NK-92 treated with Interleukin-12 subunit alpha and Interleukin-12 subunit beta, amount 100 ng/mL, for 24 hours (cell line): ENCODE measurements around the gene ADAMTSL3.

ENCODE experiments used
- DNase-seq: peaks from one replicate; lab custom pipeline; 2025; lab: John Stamatoyannopoulos, UW

The ADAMTSL3 gene

GRCh38 chr15:83653639-83654378, at the start of gene ADAMTSL3:
Gene ADAMTSL3, plus strand, starts transcription at chr15:83654123. Its CDS starts 1,639 bp downstream, at chr15:83655762.
- DNase-seq = no peak

DNA sequence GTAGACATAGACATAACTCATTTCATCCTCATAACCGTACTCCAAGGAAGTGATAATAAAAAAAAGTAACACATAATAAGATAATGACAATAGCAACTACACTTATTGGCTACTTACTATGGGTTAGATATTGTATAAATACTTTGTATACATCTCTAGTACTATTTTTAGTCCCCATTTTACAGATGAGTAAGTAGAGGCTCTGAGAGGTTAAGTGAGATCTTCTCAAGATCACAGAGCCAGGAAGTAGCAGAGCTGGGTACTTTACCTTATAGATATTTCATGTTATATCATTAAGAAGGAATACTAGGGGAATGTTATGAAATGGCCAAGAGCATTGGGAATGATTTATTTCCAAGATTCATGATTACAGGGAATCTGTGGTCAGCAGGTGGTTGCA, 49.4 kb upstream of the ADAMTSL3 start:
- no peak for DNase-seq

- no peak for DNase-seq
Observed at GRCh38 chr15:83605111-83605945, 48.6 kb upstream of the ADAMTSL3 start.

- no peak for DNase-seq
Observed at GRCh38 chr15:83610132-83610531, 43.8 kb upstream of the ADAMTSL3 start.

GRCh38 chr15:83610901-83611685, 42.8 kb upstream of the ADAMTSL3 start:
- no peak for DNase-seq

DNA sequence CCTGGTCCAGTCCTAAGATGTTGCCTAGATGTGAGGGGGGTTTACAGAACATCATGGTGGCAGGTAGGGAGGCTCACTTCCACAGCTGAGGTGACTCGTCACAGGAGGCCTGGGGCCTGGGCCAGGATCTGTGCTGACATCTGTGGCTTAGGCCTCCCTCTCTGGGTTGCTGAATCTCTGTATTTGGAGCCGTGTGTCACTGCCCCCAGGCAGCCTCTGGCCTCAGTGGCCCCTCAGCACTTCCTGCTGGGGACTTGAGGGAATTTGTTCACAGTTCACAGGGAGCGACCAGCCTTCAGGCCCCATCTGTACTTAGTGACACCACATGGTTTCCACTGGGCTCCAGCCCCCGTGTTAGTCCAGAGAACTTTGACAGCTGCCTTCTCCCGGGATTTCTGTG, 41.7 kb upstream of the ADAMTSL3 start:
- DNase-seq = no peak

DNA sequence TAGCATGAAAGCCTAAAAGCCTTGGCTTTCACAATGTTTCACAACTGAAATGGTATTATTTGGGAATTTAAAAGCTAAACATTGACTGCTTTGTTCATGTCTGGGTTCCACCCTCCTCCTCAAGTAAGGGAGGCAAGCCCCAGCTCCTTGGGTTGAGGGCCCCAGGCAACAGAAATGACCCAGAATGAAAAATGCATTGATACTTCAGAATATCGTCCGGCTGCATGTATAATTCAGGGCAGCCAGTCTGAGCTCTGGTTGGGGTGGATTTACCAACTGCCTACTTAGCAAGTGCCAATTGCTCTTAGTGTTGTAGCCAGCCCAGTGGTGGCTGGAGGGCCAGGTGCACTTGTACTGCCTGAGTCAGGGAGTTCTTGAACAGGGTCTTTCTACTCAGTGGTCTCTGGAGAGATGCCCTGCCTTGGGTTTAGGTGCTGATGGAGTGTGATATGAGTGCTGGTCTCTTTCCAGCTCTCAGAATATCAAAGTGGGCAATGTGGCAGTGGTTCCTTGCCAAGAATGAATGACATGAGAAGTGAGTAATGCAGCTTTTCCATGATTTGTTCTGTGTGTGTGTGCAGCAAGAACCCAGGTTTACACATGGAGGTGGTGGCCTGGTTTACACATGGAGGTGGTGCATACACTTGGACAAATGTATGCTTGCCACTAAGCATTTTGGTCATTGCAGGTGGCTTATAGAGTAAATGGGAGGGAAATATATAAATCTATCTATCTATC, 40.9 kb upstream of the ADAMTSL3 start:
- no peak for DNase-seq

- DNase-seq = no peak
Observed at GRCh38 chr15:83613714-83614113, 40.2 kb upstream of the ADAMTSL3 start.

DNA sequence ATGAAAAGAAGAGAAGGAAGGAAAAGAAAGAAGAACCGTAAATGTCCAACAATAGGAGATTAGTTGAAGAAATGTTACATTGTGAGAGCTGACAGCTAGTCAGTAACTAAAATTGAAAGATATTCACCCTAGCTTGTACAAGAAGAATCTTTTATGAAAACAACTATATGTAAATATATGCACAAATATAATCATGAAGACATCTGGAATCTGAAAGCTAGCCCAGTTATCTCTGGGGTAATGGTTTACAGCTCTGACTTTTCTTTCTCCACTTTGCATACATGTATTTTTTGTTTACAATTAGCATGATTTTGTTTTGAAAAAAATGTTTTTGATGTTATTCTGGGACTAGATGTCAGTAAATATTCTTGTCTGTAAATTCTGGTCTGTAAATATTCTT, 37.1 kb upstream of the ADAMTSL3 start:
- no peak for DNase-seq

DNA sequence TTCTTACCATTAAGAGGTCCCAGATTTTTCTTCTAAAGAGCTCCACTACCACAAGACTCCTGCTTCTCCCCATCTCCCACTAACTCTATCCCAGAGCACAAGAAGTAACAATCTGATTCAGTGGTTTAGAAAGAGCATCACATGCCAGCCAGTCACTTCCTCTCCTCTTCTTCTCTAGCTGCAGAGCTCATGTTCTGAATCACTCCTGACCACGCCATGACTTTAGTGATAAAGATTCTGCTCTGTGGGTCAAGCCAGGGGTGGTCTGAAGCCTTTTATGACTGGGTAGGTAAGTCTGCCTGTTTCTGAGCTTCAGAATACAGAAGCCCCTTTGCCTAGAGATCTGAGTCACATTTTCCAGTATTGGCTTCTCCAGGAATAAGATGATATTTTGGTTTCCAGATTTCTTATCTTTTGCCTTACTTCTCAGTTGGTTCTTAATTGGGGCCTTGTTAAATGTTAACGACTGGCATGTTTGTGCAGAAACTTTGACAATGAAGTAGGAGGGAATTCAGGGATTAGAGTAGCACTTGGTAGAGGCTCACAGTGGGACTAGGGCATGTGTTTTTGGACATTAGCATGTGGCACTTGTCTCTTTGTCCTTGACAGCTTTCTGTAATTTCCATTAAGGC, 27.6 kb upstream of the ADAMTSL3 start:
- no peak for DNase-seq

DNA sequence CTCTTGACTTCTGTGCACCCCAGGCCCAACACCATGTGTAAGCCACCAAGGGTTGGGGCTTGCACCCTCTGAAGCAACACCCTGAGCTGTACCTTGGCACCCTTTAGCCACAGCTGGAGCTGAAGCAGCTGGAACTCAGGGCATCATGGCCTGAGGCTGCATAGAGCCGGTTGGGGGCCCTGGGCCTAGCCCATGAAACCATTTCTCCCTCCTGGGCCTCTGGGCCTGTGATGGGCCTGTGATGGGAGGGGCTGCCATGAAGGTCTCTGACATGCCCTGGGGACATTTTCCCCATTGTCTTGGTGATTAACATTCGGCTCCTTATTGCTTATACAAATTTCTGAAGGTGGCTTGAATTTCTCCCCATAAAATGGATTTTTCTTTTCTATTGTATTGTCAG, 22.4 kb upstream of the ADAMTSL3 start:
- DNase-seq = no peak

DNA sequence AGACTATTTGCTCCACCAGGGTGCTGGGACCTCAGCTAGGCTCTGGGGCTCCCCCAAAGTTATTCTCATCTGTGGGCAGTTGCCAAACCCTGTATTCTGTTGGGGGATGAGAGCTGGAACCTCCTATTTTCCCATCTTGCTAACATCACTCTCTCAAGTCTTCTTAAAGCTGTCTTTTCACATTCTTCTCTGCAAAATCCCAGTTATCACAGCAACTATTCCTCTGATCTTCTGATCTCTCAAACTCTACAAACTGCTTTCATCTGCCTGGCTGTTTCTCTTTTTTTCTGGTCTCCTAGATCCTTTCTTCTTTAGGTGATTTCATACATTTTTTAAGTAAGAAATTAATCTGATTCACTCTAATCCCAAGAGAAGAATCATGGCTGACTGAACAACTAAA, 10.7 kb upstream of the ADAMTSL3 start:
- no peak for DNase-seq

GRCh38 chr15:83644439-83644838, 9.5 kb upstream of the ADAMTSL3 start:
- DNase-seq = no peak

GRCh38 chr15:83650831-83651230, 3.1 kb upstream of the ADAMTSL3 start:
- no peak for DNase-seq

GRCh38 chr15:83651541-83651940, 2.4 kb upstream of the ADAMTSL3 start:
- no peak for DNase-seq

GRCh38 chr15:83652626-83653204, 1.2 kb upstream of the ADAMTSL3 start:
- DNase-seq = no peak

DNA sequence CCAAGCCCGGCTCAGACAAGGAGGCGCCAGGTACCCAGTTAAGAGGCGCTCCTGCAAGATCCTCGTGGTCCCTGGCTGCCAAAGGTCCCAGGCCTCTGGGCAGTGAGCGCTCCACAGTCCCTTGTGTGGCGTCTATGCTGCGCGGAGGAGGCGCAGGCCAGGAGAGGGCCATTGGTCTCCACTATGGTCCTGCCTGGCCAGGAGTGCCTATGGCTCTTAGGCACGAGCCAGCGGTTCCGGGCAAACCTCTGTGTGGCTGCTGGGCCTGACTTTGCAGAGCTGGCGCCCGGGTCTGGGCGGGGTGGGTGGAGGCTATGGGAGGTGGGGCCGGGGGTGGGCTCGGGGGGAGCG, 660 bp upstream of the ADAMTSL3 start:
- no peak for DNase-seq

DNA sequence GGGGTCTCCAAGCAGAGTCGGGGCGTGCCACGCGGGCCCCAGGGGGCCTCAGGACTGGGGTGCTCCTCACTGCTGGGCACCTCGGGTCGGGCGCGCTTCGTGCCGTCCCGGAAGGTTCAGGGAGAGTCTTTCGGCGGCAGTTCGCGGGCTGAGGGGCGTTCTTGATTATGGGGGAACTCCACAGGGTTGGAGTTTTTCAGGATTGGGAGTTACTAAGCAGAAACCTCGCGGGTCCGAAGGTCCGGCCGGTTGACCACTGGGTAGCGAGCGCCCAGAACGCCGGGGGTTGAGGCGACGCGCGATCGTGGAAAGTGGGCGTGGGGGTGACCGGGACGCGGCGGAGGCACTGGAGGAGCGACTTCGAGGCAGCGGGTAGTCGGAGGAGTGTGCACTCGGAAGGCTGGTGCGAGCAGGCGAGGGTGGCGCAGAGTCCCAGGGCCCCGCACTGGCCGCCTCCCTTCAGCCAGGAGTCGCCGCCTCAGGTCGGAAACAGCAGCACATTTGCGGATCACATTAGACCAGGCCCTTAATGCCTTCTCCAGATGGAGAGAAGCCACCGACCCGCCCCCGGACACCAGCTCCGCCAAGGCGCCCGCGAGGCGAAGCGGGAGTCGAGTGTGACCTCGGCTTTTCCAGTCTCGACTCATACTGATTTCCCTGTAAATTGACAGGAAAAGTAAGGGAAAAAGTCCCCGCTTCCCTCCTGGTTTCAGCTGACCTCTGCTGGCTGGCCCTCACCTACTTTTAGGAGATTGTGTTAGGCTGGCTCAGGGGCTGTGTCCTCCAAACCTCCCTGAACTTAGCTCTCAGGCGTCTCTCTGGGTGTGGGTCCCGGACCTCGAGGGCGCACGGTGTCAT, 685 bp downstream of the ADAMTSL3 start:
- no peak for DNase-seq

- no peak for DNase-seq
Observed at GRCh38 chr15:83655237-83655616, 1.3 kb downstream of the ADAMTSL3 start.

DNA sequence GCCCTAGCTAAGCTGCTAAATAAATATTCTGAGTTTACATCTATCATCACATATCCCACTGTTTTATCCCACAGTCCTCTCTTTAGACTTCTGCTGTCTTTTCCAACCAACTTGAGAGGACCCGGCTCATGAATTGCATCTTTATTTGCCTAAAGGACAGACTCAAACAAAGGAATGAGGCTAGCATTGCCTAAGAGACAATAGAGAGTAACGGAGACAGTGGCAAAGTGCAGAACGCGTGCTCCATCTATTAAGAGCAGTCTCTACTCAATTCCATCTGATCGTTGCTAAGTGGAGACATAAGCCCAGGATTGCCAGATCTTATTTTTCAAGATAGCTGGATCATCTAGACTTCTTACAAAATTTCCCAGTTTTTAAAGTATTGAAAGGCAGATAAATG, 2.3 kb downstream of the ADAMTSL3 start:
- no peak for DNase-seq
